H1 (cell line): ENCODE data around the gene ACTC1. TPM values are rescaled to one million over a fixed set of nuclear protein-coding genes. Genes with fewer than 3 reads are reported as not detected.

Experiments
- E2F6 ChIP-seq: IDR thresholded peaks from 2 replicates; pipeline ENCODE4 v1.6.1; 2012; ENCODE audit warnings: inconsistent platforms
- polyA plus RNA-seq, 7 experiments: library from polyadenylated mRNA; depleted of rRNA in 3 of 7; stranded (reverse) in 5 of 7; unstranded in 2 of 7; fragments of >200 nt in 5 of 7; fragments of 200-250 nt in 2 of 7; gene quantifications; 1 replicate in 5 of 7; 2 replicates in 1 of 7; 4 replicates in 1 of 7; pipeline versions ENCODE4 v1.2.1 to v1.2.3, GENCODE V29; 2011 to 2013; ENCODE audit warnings: missing spikeins in 2 of 7, mixed read lengths in 2 of 7
- total RNA-seq: library from RNA; stranded (reverse); fragmentation: NEBNext Ultra II Directional; extraction: Animal tissue kit (Norgen Biotek cat#: 25700); gene quantifications from 2 replicates; pipeline ENCODE4 v1.2.1, GENCODE V29; 2021

ACTC1 gene
- total and polyA plus RNA-seq, 2 of the 8 experiments (the other 6 are each of a cell fraction or from before 2014, with no cell fraction given): 37.6 to 90.0 TPM

GRCh38 chr15:34780725-34781124 is 14.6 kb downstream of the ACTC1 start (continued):
- no peak for TF ChIP-seq E2F6
